Lower leg skin (tissue), 3 donors: ENCODE data around the gene MAP2K1.

ENCODE experiments used
- CTCF ChIP-seq, 3 donors: fragments of 450-650 bp; IDR thresholded peaks; one replicate each; pipeline ENCODE4 v1.5.1; 2016; ENCODE audit warnings: antibody characterized with exemption in 3 of 3, mild to moderate bottlenecking in 3 of 3, moderate library complexity in 2 of 3
- POLR2A ChIP-seq, 2 donors: fragments of 450-650 bp; IDR thresholded peaks; one replicate each; pipeline ENCODE4 v1.6.1; 2016 to 2017; ENCODE audit warnings: antibody characterized with exemption in 2 of 2, mild to moderate bottlenecking in 1 of 2, moderate library complexity in 1 of 2

DNA sequence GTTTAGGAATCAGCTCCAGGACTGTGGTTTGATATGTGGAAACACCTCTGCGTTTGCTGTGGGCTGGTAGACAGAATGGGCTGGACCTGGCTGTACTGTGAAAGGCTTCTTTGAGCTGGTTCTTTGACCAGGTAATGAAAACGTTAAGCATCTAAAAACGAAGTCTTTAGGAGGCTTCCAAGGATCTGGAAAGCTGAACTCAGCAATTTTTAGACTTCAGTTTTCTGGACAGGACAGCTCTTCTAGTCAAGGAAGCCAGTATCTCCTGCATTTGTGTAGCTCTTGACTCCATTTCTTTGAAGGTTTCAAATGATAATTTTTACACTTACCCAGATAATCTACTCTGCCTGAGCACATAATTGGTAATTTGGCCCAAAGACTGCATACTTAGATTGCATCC is 25.5 kb downstream of the MAP2K1 start:
- TF ChIP-seq POLR2A (IDR thresholded peaks at IDR 0.05), result no peak
- no peak for TF ChIP-seq CTCF (IDR thresholded peaks at IDR 0.05)
